ENCODE results near the gene RTP3.

Gene RTP3

GRCh38 chr3:46497556-46498265, at the start of gene RTP3:
RTP3 (plus strand) TSS chr3:46497976; CDS start chr3:46498063, 87 bp downstream.
- no peak for DNase-seq (ENCODE audit: low read depth)

GRCh38 chr3:46448721-46449120, 49.1 kb upstream of the RTP3 start:
- DNase-seq (ENCODE audit: low read depth), result no peak

- DNase-seq (ENCODE audit: low read depth), result peak; percentile 20
These were observed 47.8 kb upstream of the RTP3 start for GRCh38 chr3:46449755-46450552.

- no peak for DNase-seq (ENCODE audit: low read depth)
These were observed 44.1 kb upstream of the RTP3 start for GRCh38 chr3:46453526-46454208.

- DNase-seq (ENCODE audit: low read depth), result no peak
These were observed 43.6 kb upstream of the RTP3 start for GRCh38 chr3:46454209-46454595.

- no peak for DNase-seq (ENCODE audit: low read depth)
These were observed 43.2 kb upstream of the RTP3 start for GRCh38 chr3:46454606-46455005.

- no peak for DNase-seq (ENCODE audit: low read depth)
These were observed 42.3 kb upstream of the RTP3 start for GRCh38 chr3:46455231-46456115.

GRCh38 chr3:46456118-46456517, 41.7 kb upstream of the RTP3 start:
- no peak for DNase-seq (ENCODE audit: low read depth)

GRCh38 chr3:46460051-46460450, 37.7 kb upstream of the RTP3 start:
- DNase-seq (ENCODE audit: low read depth), result no peak

- DNase-seq (ENCODE audit: low read depth), result peak; percentile 28
These were observed 35.7 kb upstream of the RTP3 start for GRCh38 chr3:46462111-46462510.

GRCh38 chr3:46462511-46462910, 35.3 kb upstream of the RTP3 start:
- DNase-seq (ENCODE audit: low read depth), result no peak

GRCh38 chr3:46463120-46463867, 34.5 kb upstream of the RTP3 start:
- DNase-seq (ENCODE audit: low read depth), result no peak

GRCh38 chr3:46463868-46464241, 33.9 kb upstream of the RTP3 start:
- DNase-seq (ENCODE audit: low read depth), result no peak

- DNase-seq (ENCODE audit: low read depth), result no peak
These were observed 33.2 kb upstream of the RTP3 start, which contains the start of gene LTF for GRCh38 chr3:46464326-46465195. LTF (minus strand) TSS chr3:46464905; CDS start chr3:46464867, 38 bp downstream.

- no peak for DNase-seq (ENCODE audit: low read depth)
These were observed 32.6 kb upstream of the RTP3 start for GRCh38 chr3:46465196-46465520.

GRCh38 chr3:46466273-46466672, 31.5 kb upstream of the RTP3 start:
- DNase-seq (ENCODE audit: low read depth), result no peak

GRCh38 chr3:46466871-46467403, 30.8 kb upstream of the RTP3 start:
- no peak for DNase-seq (ENCODE audit: low read depth)

GRCh38 chr3:46467562-46467961, 30.2 kb upstream of the RTP3 start:
- DNase-seq (ENCODE audit: low read depth), result no peak

- DNase-seq (ENCODE audit: low read depth), result no peak
These were observed 28.8 kb upstream of the RTP3 start for GRCh38 chr3:46468753-46469600.
